ENCODE data around the gene NUAK2.

The NUAK2 gene

DNA sequence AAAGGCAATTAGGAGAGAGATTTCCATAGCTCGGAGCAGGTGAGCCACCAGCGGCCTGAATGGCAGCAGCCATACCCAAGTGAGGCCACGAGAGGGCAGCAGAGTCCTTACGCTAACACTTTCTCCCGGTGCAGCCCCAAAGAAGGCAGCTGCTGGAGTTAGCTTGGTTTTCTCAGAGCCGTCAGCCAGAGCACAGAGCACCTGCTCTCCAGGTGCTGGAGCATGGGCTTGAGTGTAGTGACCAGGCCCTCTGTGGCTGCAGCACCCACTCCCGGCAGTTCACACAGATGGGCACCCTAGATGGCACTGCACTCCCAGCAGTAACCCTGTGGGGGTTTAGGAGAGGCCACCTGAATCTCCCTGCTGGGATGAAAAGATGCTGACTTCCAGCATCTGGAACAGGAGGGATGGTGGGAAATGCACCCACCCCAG lies 48.0 kb downstream of the NUAK2 start:
- peak; percentile 80 for DNase-seq (ENCODE audit: low spot score)

DNA sequence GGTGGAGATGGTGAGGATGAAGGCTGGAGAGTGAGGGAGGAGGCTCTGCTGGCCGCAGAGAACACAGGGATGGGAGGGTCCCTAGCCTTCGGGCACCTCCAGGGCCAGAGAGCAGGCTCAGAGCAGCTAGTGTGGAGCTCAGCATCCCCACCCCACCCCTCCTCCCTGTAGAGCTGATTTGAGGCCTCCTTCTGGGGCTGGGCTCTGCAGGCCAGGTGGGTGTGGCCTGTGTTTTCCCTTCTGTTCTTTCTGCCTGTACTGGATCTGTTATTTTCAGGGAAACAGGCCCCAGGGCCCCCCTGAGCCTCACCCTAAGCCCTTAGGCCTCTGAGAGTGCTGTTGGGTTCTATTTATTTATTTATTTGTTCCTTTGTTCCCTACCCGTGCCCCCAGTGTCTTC lies 49.0 kb downstream of the NUAK2 start:
- DNase-seq (ENCODE audit: low spot score) = no peak

DNA sequence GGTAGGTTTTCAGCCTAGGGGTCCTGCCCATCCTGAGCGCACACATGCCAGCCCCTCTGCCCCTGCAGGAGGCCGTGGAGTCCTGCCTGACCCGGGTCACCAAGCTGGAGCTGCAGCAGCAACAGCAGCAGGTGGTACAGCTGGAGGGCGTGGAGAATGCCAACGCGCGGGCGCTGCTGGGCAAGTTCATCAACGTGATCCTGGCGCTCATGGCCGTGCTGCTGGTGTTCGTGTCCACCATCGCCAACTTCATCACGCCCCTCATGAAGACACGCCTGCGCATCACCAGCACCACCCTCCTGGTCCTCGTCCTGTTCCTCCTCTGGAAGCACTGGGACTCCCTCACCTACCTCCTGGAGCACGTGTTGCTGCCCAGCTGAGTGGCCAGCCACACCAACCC lies 49.8 kb downstream of the NUAK2 start:
- DNase-seq (ENCODE audit: low spot score) = no peak

DNA sequence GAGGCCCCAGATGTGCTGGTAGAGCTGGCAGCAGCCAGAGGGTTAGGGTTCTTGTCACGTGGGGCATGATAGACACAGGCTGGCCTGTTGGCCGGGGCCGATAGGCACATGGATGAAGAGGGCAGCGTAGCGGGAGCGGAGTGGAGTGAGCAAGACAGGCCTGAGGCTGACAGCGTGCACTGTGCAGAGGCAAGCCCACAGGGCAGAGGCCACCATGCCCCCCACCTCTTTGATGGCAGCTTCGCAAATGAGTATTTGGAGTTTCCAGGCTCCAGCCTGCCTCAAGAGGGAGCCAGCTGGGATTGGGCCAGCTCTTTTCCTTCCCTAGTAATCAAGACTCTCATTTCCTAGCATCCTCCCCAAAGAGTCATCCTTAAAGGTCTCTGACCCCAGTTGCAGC lies 50.3 kb downstream of the NUAK2 start:
- DNase-seq (ENCODE audit: low spot score) = no peak

DNA sequence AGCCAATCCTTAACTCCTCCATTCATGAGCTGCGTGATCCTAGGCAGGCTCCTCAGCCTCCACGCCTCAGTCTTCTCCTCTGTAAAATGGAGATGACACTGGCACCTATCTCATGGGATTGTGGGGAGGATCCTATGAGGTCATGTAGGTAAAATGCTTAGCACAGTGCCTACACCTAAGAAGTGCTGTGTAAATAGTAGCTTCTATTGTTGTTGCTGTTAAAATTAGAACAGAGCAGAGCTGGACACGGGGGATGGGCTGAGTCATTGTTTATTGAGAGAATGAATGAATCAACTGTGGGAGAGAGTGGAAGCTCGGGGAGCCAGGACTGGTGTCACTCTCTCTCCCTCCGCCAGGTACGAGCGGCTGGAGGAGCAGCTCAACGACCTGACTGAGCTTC lies 50.8 kb downstream of the NUAK2 start:
- DNase-seq (ENCODE audit: low spot score) = no peak

- no peak for DNase-seq (ENCODE audit: low spot score)
Measured at GRCh38 chr1:205270271-205270670, 51.3 kb downstream of the NUAK2 start.

- no peak for DNase-seq (ENCODE audit: low spot score)
Measured at GRCh38 chr1:205269711-205270110, 51.8 kb downstream of the NUAK2 start.

DNA sequence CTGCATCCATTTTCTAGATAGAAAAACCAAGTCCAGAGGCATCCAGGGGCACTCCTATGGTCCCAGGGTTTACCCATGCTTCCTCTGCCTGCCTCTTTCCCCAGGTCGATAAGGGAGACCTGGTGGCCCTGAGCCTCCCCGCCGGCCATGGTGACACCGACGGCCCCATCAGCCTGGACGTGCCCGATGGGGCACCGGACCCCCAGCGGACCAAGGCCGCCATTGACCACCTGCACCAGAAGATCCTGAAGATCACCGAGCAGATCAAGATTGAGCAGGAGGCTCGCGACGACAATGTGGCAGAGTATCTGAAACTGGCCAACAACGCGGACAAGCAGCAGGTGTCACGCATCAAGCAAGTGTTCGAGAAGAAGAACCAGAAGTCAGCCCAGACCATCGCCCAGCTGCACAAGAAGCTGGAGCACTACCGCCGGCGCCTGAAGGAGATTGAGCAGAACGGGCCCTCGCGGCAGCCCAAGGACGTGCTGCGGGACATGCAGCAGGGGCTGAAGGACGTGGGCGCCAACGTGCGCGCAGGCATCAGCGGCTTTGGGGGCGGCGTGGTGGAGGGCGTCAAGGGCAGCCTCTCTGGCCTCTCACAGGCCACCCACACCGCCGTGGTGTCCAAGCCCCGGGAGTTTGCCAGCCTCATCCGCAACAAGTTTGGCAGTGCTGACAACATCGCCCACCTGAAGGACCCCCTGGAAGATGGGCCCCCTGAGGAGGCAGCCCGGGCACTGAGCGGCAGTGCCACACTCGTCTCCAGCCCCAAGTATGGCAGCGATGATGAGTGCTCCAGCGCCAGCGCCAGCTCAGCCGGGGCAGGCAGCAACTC lies 52.5 kb downstream of the NUAK2 start:
- no peak for DNase-seq (ENCODE audit: low spot score)

DNA sequence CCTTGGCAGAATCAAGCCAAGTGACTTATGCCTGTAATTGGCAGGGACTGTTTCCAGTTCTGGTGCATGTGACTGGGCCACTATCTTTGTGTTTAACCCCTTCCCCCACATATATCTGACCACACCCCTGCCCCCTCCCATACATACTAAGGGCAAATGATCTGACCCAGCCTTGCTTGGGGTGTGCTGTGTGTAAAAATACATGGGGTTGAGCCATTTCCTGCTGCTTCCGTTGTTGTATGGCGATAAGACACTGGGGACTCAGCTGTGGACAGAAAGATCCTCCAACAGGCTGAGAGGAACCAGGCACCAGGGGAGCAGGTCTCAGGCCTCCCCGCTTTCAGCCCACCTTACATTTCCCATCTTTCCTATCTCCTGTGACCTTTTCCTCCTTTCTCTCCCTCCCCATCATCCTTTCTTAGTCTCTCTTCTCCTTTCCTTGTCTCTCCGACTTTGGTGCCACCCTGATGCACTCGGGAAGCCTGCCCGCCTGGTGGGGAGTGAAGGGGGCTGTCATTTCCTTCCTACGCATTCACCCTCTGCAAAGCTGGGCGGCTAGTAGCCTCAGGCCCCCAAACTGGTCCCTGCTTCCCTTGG lies 54.1 kb downstream of the NUAK2 start:
- DNase-seq (ENCODE audit: low spot score) = peak; percentile 33

- no peak for DNase-seq (ENCODE audit: low spot score)
Measured at GRCh38 chr1:205266611-205267305, 54.8 kb downstream of the NUAK2 start.

- no peak for DNase-seq (ENCODE audit: low spot score)
Measured at GRCh38 chr1:205263580-205264190, 57.9 kb downstream of the NUAK2 start.

DNA sequence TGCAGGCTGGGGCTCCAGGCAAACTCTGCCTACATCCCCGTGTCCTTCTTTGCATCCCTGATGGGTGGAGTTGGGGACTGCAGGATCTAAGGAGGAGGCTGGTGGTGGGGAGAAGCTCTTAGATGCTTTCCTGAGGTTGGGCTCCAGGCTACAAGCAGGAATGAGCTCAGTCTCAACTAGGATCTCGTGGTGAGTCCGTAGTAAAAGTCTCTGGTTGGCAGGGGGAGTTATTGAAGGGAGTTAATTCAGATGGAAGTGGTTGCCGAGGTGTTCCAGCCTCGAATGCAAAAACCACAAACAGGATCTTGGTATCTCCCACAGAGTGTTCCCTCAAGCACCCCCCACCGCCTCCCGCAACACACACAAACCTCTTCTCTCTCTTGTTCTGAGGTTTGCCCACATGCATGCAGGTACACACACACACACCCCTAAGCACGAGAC lies 58.8 kb downstream of the NUAK2 start:
- no peak for DNase-seq (ENCODE audit: low spot score)

DNA sequence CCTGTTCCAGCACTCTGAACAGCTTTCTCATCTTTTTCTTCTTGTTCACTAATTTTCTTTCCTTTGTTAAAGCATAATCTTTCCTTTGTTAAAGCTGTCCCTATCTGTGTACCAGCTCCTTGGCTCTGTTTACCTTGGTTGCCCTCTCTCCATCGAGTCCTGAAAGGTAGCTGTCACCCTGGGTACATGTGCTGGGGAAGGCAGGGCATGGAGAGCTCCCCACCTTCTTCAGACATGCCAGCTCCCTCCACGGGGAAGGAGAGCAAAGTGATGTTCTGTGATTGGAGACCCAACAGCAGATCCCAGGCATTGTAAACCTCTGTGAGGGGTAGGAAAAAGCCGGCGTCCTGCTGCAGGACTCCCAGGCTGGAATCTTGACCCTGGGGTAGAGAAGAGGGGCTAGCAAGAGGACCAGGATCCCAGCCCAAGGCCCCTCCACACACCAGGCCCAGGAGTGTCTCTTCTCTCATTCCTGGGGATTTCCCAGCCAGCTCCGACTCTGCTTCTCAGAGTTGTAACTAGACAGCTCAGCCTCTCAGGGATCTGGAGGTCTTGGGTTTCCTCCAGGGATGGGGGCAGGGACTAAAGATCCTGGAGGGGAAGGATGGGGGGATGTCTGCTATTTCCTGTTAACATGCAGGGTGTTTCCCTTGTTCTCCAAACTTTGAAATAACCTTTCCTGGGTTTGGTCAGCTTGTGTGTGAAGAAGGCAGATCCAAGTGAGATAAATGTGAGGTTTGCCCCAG lies 59.4 kb downstream of the NUAK2 start:
- DNase-seq (ENCODE audit: low spot score) = no peak

- no peak for DNase-seq (ENCODE audit: low spot score)
Measured at GRCh38 chr1:205260948-205261732, 60.4 kb downstream of the NUAK2 start.

- DNase-seq (ENCODE audit: low spot score) = no peak
Measured at GRCh38 chr1:205259998-205260397, 61.5 kb downstream of the NUAK2 start.

DNA sequence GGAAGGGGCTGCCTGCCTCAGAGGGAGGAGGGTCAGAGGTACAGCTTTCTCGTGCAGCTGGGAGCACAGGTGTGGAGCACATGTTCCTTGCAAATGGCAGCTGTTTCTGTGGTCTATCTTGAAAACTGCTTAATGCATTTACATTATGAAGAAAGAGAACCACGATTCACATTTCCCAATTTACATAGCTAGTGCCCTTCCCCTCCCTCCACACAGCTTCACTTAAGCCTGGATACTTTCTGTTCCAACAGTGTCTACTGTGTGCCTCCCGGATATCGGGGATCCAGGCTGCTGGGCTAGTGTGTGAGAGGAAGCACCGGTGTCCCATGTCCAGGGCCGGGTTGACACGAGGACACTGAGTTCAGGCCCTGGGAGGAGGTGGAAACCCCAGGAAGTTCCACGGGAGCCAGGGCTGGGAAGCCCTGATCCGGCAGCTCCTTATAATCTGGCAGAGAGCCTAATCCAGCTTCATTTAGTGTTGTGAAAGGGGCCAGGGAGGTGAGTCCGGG lies 62.2 kb downstream of the NUAK2 start:
- DNase-seq (ENCODE audit: low spot score) = no peak

DNA sequence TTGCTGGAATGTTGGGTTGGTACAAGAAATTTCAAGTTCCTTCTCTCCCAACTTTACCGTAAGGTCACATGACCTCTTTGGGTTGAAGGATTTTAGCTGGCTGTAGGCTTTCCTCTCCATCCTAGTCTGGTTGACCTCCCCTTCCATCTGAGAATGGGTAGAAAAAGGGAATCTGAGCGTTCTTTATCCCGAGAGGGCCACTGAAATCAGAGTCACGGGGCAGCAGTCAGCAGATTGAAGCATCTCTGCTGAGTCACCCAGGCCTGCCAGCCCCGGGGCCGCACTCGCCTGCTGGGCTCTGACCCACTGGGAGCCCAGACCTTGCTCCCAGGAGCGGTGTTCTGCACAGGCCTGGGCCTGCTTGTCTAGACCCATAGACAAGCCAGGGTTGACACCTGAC lies 62.8 kb downstream of the NUAK2 start:
- no peak for DNase-seq (ENCODE audit: low spot score)

GRCh38 chr1:205258261-205258691 lies 63.3 kb downstream of the NUAK2 start:
- no peak for DNase-seq (ENCODE audit: low spot score)

- DNase-seq (ENCODE audit: low spot score) = no peak
Measured at GRCh38 chr1:205257735-205258134, 63.8 kb downstream of the NUAK2 start.

GRCh38 chr1:205256951-205257625 lies 64.5 kb downstream of the NUAK2 start:
- no peak for DNase-seq (ENCODE audit: low spot score)

All from kidney capillary endothelial cell (primary cell).